Measurements from ENCODE around the gene CCDC102B.
"Not testable (repeated sequence)": the region's sequence is repeated elsewhere in the genome, so short reads cannot be mapped to it uniquely, and the experiment has no call there.

The CCDC102B gene

GRCh38 chr18:68797871-68798270 lies at the start of gene CCDC102B:
CCDC102B (plus strand) TSS chr18:68798080; CDS start chr18:68836764, 38,684 bp downstream.
- no peak for DNase-seq

GRCh38 chr18:68757126-68757525 lies 40.8 kb upstream of the CCDC102B start:
- DNase-seq: no peak

GRCh38 chr18:68759308-68759707 lies 38.6 kb upstream of the CCDC102B start:
- no peak for DNase-seq

GRCh38 chr18:68763083-68763482 lies 34.8 kb upstream of the CCDC102B start:
- DNase-seq: no peak

- DNase-seq: no peak
Observed at GRCh38 chr18:68764016-68764415, 33.9 kb upstream of the CCDC102B start.

- no peak for DNase-seq
Observed at GRCh38 chr18:68766433-68766832, 31.4 kb upstream of the CCDC102B start.

GRCh38 chr18:68769461-68769860 lies 28.4 kb upstream of the CCDC102B start:
- DNase-seq: no peak

GRCh38 chr18:68772268-68772667 lies 25.6 kb upstream of the CCDC102B start:
- DNase-seq: no peak

- no peak for DNase-seq
Observed at GRCh38 chr18:68778280-68778886, 19.5 kb upstream of the CCDC102B start.

- DNase-seq: no peak
Observed at GRCh38 chr18:68779169-68779568, 18.7 kb upstream of the CCDC102B start.

GRCh38 chr18:68780802-68781635 lies 16.9 kb upstream of the CCDC102B start:
- DNase-seq: no peak

- DNase-seq: no peak
Observed at GRCh38 chr18:68783506-68783905, 14.4 kb upstream of the CCDC102B start.

GRCh38 chr18:68784071-68784470 lies 13.8 kb upstream of the CCDC102B start:
- no peak for DNase-seq

GRCh38 chr18:68790290-68790689 lies 7.6 kb upstream of the CCDC102B start:
- not testable (repeated sequence) for DNase-seq

- no peak for DNase-seq
Observed at GRCh38 chr18:68791801-68792200, 6.1 kb upstream of the CCDC102B start.

- no peak for DNase-seq
Observed at GRCh38 chr18:68793951-68794350, 3.9 kb upstream of the CCDC102B start.

- no peak for DNase-seq
Observed at GRCh38 chr18:68796936-68797690, 767 bp upstream of the CCDC102B start.

GRCh38 chr18:68800075-68800474 lies 2.2 kb downstream of the CCDC102B start:
- no peak for DNase-seq

GRCh38 chr18:68803356-68803755 lies 5.5 kb downstream of the CCDC102B start:
- DNase-seq: no peak

GRCh38 chr18:68817584-68817983 lies 19.7 kb downstream of the CCDC102B start:
- DNase-seq: no peak

GRCh38 chr18:68818584-68818983 lies 20.7 kb downstream of the CCDC102B start:
- DNase-seq: no peak

- no peak for DNase-seq
Observed at GRCh38 chr18:68822926-68823325, 25.0 kb downstream of the CCDC102B start.

GRCh38 chr18:68826121-68826520 lies 28.2 kb downstream of the CCDC102B start:
- no peak for DNase-seq

All from stimulated activated CD4-positive, alpha-beta T cell treated with anti-CD3 and anti-CD28 coated beads, Interleukin-2, amount 100 ng/mL, for 24 hours (primary cell).